SK-N-SH treated with all-trans-retinoic acid at 6 μM for 48 hours (cell line): ENCODE data around the gene A2M.

Experiments used
- ATAC-seq: fragments of 200-7000 bp; cut with Tn5 transposase; 3 replicates; pipeline ENCODE4 v1.9.1; 2020; ENCODE audit warnings: mild to moderate bottlenecking, moderate library complexity
- ARNTL ChIP-seq: fragments of 450-650 bp; formaldehyde crosslinking; IDR thresholded peaks from 2 replicates; pipeline ENCODE4 v1.5.0; 2020; ENCODE audit warnings: low read depth, mild to moderate bottlenecking, moderate library complexity, borderline replicate concordance
- CREB5 ChIP-seq: fragments of 250-450 bp; sonication (Bioruptor Pico); IDR thresholded peaks from 2 replicates; pipeline ENCODE4 v1.5.1; 2020; ENCODE audit warnings: low read depth, mild to moderate bottlenecking, moderate library complexity
- CSDC2 ChIP-seq: fragments of 250-450 bp; sonication (Bioruptor Pico); IDR thresholded peaks from 2 replicates; pipeline ENCODE4 v1.5.0; 2020; ENCODE audit warnings: mild to moderate bottlenecking, moderate library complexity
- ESRRG ChIP-seq: fragments of 250-450 bp; sonication (Bioruptor Pico); IDR thresholded peaks from 2 replicates; pipeline ENCODE4 v1.6.1; 2021; ENCODE audit warnings: mild to moderate bottlenecking
- GLIS3 ChIP-seq: fragments of 250-450 bp; sonication (Bioruptor Pico); IDR thresholded peaks from 2 replicates; pipeline ENCODE4 v1.5.0; 2020; ENCODE audit warnings: mild to moderate bottlenecking, moderate library complexity
- OSR1 ChIP-seq: fragments of 250-450 bp; sonication (Bioruptor Pico); IDR thresholded peaks from 2 replicates; pipeline ENCODE4 v1.8.0; 2022; ENCODE audit warnings: moderate library complexity, mild to moderate bottlenecking, inconsistent platforms
- PATZ1 ChIP-seq: fragments of 250-450 bp; sonication (Bioruptor Pico); IDR thresholded peaks from 2 replicates; pipeline ENCODE4 v1.8.0; 2020; ENCODE audit warnings: mild to moderate bottlenecking, moderate library complexity, borderline replicate concordance
- POU6F1 ChIP-seq: fragments of 250-450 bp; sonication (Bioruptor Pico); IDR thresholded peaks from 2 replicates; pipeline ENCODE4 v1.8.0; 2021; ENCODE audit warnings: low read depth, mild to moderate bottlenecking, moderate library complexity, borderline replicate concordance
- PPARA ChIP-seq: fragments of 250-450 bp; sonication (Bioruptor Pico); IDR thresholded peaks from 2 replicates; pipeline ENCODE4 v1.5.0; 2020; ENCODE audit warnings: mild to moderate bottlenecking, borderline replicate concordance
- RARB ChIP-seq: fragments of 250-450 bp; sonication (Bioruptor Pico); IDR thresholded peaks from 2 replicates; pipeline ENCODE4 v1.8.0; 2021; ENCODE audit warnings: mild to moderate bottlenecking, moderate library complexity
- SNAI2 ChIP-seq: fragments of 250-450 bp; sonication (Bioruptor Pico); IDR thresholded peaks from 2 replicates; pipeline ENCODE4 v1.5.0; 2020; ENCODE audit warnings: mild to moderate bottlenecking, moderate library complexity
- TCF4 ChIP-seq: fragments of 250-450 bp; sonication (Bioruptor Pico); IDR thresholded peaks from 2 replicates; pipeline ENCODE4 v1.8.0; 2021; ENCODE audit warnings: mild to moderate bottlenecking, moderate library complexity, borderline replicate concordance
- TOX ChIP-seq: fragments of 250-450 bp; sonication (Bioruptor Pico); IDR thresholded peaks from 2 replicates; pipeline ENCODE4 v1.8.0; 2021; ENCODE audit warnings: mild to moderate bottlenecking, moderate library complexity, borderline replicate concordance
- ZC3H10 ChIP-seq: fragments of 250-450 bp; sonication (Bioruptor Pico); IDR thresholded peaks from 2 replicates; pipeline ENCODE4 v1.5.1; 2021; ENCODE audit warnings: mild to moderate bottlenecking, moderate library complexity
- ZFP30 ChIP-seq: fragments of 450-650 bp; formaldehyde crosslinking; IDR thresholded peaks from 2 replicates; pipeline ENCODE4 v1.5.0; 2022; ENCODE audit warnings: mild to moderate bottlenecking, moderate library complexity
- ZNF70 ChIP-seq: fragments of 450-650 bp; formaldehyde crosslinking; IDR thresholded peaks from 2 replicates; pipeline ENCODE4 v1.5.0; 2020; ENCODE audit warnings: mild to moderate bottlenecking, moderate library complexity
- TF ChIP-seq, protein P1 (sequence below): fragments of 250-450 bp; sonication (Bioruptor Pico); IDR thresholded peaks from 2 replicates; pipeline ENCODE4 v1.5.1; 2021; ENCODE audit warnings: mild to moderate bottlenecking, moderate library complexity
- TF ChIP-seq, protein P2 (sequence below): fragments of 250-450 bp; sonication (Bioruptor Pico); IDR thresholded peaks from 2 replicates; pipeline ENCODE4 v1.5.0; 2020; ENCODE audit warnings: mild to moderate bottlenecking, moderate library complexity

The A2M gene

GRCh38 chr12:9130244-9130643 is 14.5 kb upstream of the A2M start (continued):
- no peak for TF ChIP-seq SNAI2 (CRISPR knock-in tag)
- TF ChIP-seq, protein P1, sequence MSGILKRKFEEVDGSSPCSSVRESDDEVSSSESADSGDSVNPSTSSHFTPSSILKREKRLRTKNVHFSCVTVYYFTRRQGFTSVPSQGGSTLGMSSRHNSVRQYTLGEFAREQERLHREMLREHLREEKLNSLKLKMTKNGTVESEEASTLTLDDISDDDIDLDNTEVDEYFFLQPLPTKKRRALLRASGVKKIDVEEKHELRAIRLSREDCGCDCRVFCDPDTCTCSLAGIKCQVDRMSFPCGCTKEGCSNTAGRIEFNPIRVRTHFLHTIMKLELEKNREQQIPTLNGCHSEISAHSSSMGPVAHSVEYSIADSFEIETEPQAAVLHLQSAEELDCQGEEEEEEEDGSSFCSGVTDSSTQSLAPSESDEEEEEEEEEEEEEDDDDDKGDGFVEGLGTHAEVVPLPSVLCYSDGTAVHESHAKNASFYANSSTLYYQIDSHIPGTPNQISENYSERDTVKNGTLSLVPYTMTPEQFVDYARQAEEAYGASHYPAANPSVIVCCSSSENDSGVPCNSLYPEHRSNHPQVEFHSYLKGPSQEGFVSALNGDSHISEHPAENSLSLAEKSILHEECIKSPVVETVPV (CRISPR knock-in tag): no peak
- TF ChIP-seq PATZ1 (CRISPR knock-in tag): no peak
- no peak for TF ChIP-seq TOX (CRISPR knock-in tag)
- TF ChIP-seq GLIS3: no peak

- no peak for ATAC-seq
- TF ChIP-seq PPARA (CRISPR knock-in tag) (no peak), TOX (CRISPR knock-in tag) (no peak), GLIS3 (no peak), TCF4 (CRISPR knock-in tag) (no peak), PATZ1 (CRISPR knock-in tag) (no peak), CREB5 (CRISPR knock-in tag) (no peak), OSR1 (CRISPR knock-in tag) (no peak), ARNTL (CRISPR knock-in tag) (no peak), ZC3H10 (CRISPR knock-in tag) (no peak)
- TF ChIP-seq, protein P2, sequence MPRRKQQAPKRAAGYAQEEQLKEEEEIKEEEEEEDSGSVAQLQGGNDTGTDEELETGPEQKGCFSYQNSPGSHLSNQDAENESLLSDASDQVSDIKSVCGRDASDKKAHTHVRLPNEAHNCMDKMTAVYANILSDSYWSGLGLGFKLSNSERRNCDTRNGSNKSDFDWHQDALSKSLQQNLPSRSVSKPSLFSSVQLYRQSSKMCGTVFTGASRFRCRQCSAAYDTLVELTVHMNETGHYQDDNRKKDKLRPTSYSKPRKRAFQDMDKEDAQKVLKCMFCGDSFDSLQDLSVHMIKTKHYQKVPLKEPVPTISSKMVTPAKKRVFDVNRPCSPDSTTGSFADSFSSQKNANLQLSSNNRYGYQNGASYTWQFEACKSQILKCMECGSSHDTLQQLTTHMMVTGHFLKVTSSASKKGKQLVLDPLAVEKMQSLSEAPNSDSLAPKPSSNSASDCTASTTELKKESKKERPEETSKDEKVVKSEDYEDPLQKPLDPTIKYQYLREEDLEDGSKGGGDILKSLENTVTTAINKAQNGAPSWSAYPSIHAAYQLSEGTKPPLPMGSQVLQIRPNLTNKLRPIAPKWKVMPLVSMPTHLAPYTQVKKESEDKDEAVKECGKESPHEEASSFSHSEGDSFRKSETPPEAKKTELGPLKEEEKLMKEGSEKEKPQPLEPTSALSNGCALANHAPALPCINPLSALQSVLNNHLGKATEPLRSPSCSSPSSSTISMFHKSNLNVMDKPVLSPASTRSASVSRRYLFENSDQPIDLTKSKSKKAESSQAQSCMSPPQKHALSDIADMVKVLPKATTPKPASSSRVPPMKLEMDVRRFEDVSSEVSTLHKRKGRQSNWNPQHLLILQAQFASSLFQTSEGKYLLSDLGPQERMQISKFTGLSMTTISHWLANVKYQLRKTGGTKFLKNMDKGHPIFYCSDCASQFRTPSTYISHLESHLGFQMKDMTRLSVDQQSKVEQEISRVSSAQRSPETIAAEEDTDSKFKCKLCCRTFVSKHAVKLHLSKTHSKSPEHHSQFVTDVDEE: no peak
These were observed 12.4 kb upstream of the A2M start for GRCh38 chr12:9127936-9128663.

GRCh38 chr12:9127484-9127883 is 11.8 kb upstream of the A2M start:
- TF ChIP-seq, protein P1 (CRISPR knock-in tag): no peak
- TF ChIP-seq ZNF70 (CRISPR knock-in tag) (no peak), ESRRG (CRISPR knock-in tag) (no peak), TOX (CRISPR knock-in tag) (no peak), RARB (no peak), POU6F1 (CRISPR knock-in tag) (no peak), CSDC2 (CRISPR knock-in tag) (no peak), ZFP30 (CRISPR knock-in tag) (no peak), GLIS3 (no peak), PATZ1 (CRISPR knock-in tag) (no peak)
- TF ChIP-seq, protein P2: no peak
- no peak for ATAC-seq
